Esophagus muscularis mucosa (tissue), 4 donors: ENCODE results near the gene SPANXN2. TPM values are rescaled to one million over a fixed set of nuclear protein-coding genes. Genes with fewer than 3 reads are reported as not detected.
"Not testable (repeated sequence)": the region's sequence is repeated elsewhere in the genome, so short reads cannot be mapped to it uniquely, and the experiment has no call there.

Source experiments
- DNase-seq: peaks from one replicate; pipeline ENCODE4 v3.0.0-alpha.2; 2017; ENCODE audit errors: extremely low spot score
- H3K27ac ChIP-seq, 4 donors: fragments of 200-600 bp; sonication (generic); replicated peaks in 1 of 4; 1 replicate in 3 of 4; 2 replicates in 1 of 4; pipeline ENCODE4 v1.5.1; 2016 to 2019; ENCODE audit warnings: mild to moderate bottlenecking in 1 of 4
- H3K27me3 ChIP-seq, 4 donors: fragments of 200-600 bp; sonication (generic); one replicate each; pipeline versions ENCODE4 v1.5.1 to v1.6.0; 2016 to 2019
- H3K36me3 ChIP-seq, 4 donors: fragments of 200-600 bp; sonication (generic); one replicate each; pipeline ENCODE4 v1.5.1; 2016 to 2019
- H3K4me1 ChIP-seq, 4 donors: fragments of 200-600 bp; sonication (generic); one replicate each; pipeline ENCODE4 v1.5.1; 2016 to 2019
- H3K4me3 ChIP-seq, 4 donors: fragments of 200-600 bp; sonication (generic); 1 replicate in 2 of 4; 2 replicates in 2 of 4; pipeline ENCODE4 v1.5.1; 2016 to 2019; ENCODE audit warnings: mild to moderate bottlenecking in 4 of 4, moderate library complexity in 1 of 4
- H3K9me3 ChIP-seq, 4 donors: fragments of 200-600 bp; sonication (generic); 1 replicate in 3 of 4; 2 replicates in 1 of 4; pipeline ENCODE4 v1.5.1; 2016 to 2019
- CTCF ChIP-seq, 3 experiments: fragments of 200-600 bp in 2 of 3; fragments of 450-650 bp in 1 of 3; sonication (generic) in 2 of 3; IDR thresholded peaks; one replicate each; pipeline ENCODE4 v1.5.1; 2017 to 2019; ENCODE audit warnings: antibody characterized with exemption in 3 of 3, mild to moderate bottlenecking in 2 of 3, moderate library complexity in 1 of 3
- EP300 ChIP-seq: sonication (generic); formaldehyde crosslinking; IDR thresholded peaks from one replicate; pipeline ENCODE4 v1.6.1; 2017; ENCODE audit warnings: antibody characterized with exemption
- POLR2A ChIP-seq: fragments of 450-650 bp; IDR thresholded peaks from one replicate; pipeline ENCODE4 v1.6.1; 2017; ENCODE audit warnings: antibody characterized with exemption, moderate library complexity, mild to moderate bottlenecking, low read depth
- POLR2AphosphoS5 ChIP-seq, 2 donors: sonication (generic); formaldehyde crosslinking; IDR thresholded peaks; one replicate each; pipeline ENCODE4 v1.6.1; 2017; ENCODE audit warnings: antibody characterized with exemption in 2 of 2
- WGBS: methylation state at CpG from one replicate; pipeline ENCODE4 v1.1.5; 2018; 5-methylcytosine and 5-hydroxymethylcytosine counted together
- intact Hi-C: fragments of 100-400 bp; cut with DNase I; formaldehyde crosslinking; loops from one replicate; pipeline ENCODE4 v1.15.1; 2023
- total RNA-seq, 4 donors: library from RNA; depleted of rRNA; stranded (reverse); fragments of >200 nt; gene quantifications; one replicate each; pipeline versions ENCODE4 v1.1.0 to v1.2.1, GENCODE V29; 2016

The SPANXN2 gene
- total RNA-seq, result not detected

DNA sequence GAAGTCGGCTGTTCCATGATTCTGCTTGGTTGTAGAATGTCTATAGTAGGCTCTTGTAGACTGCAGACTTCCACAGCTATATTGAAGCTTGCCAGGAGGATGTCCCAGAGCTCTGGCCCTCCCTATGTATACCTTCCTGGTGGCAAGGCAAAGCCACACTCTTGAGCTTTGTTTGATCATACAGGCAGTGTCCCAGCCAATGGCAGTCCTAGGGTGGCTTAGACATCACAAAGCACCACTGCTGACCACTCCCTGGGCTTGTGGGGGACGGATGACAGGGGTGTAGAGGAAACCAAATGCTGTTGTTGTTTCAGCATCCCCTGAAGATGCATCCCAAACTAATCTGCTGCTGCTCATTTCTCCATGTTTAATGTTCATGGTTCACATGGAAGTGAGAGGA lies at the start of gene SPANXN2:
SPANXN2 (minus strand) TSS at position 101 of the 400 bp plus-strand sequence; CDS start at position 17, 84 bp downstream.
- H3K9me3 ChIP-seq, H3K27me3 ChIP-seq, H3K36me3 ChIP-seq, H3K4me1 ChIP-seq, H3K27ac ChIP-seq, DNase-seq, intact Hi-C loops, H3K4me3 ChIP-seq: not testable (repeated sequence)
- WGBS, result 48% methylated on average over 2 of the region's 2 CpGs

DNA sequence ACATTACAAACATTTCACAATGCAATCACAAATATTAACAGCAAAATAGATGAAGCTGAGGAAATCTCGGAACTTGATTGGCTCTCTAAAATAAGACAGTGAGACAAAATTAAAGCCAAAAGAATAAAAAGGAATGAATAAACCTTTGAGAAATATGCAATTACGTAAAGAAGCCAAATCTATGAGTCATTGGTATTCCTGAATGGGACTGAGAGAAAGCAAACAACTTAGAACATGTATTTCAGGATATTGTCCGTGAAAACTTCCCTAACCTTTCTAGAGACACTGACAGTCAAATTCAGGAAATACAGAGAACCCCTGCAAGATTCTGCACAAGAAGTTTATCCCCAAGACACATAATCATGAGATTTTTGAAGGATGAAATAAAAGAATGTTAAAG lies 48.4 kb upstream of the SPANXN2 start:
- H3K4me3 ChIP-seq, result no peak overlapping the region
- 57% methylated on average over 3 of the region's 3 CpGs for WGBS
- H3K36me3 ChIP-seq, result no peaks in the 10 kb centered on the region
- H3K27me3 ChIP-seq, result no peaks in the 10 kb centered on the region
- DNase-seq, result no peak
- H3K9me3 ChIP-seq, result no peaks in the 10 kb centered on the region
- intact Hi-C loops, result no loop called here
- H3K4me1 ChIP-seq, result no peaks in the 10 kb centered on the region
- TF ChIP-seq POLR2AphosphoS5 (IDR thresholded peaks at IDR 0.05) (no peak), CTCF (IDR thresholded peaks at IDR 0.05) (no peak), EP300 (no peak), POLR2A (no peak)
- H3K27ac ChIP-seq, result no peak overlapping the region

GRCh38 chrX:143767789-143768188 lies 47.2 kb upstream of the SPANXN2 start:
- H3K36me3 ChIP-seq, H3K27ac ChIP-seq, H3K4me1 ChIP-seq, H3K4me3 ChIP-seq, H3K27me3 ChIP-seq, H3K9me3 ChIP-seq, intact Hi-C loops, DNase-seq: not testable (repeated sequence)
- 86% methylated on average over 6 of the region's 12 CpGs for WGBS

DNA sequence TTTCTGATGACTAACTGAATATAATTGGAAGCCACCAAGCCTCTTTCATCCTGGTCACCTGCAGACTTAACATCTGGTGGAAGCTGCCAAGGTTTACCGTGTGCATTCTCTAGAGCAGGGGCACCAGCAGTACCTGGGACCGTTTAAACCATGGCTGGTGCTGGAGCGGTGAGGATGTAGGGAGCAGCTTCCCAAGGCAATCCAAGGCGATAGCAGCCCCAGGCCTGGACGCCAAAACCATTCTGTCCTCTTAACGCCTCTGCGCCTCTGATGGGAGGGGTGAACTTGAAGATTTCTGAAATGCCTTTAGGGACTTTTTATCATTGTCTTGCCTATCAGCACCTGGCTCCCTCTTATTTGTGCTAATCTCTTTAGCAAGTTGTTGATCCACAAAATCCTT lies 37.3 kb upstream of the SPANXN2 start:
- H3K36me3 ChIP-seq, result no peaks in the 10 kb centered on the region
- TF ChIP-seq CTCF (IDR thresholded peaks at IDR 0.05) (no peak), EP300 (no peak), POLR2A (no peak), POLR2AphosphoS5 (IDR thresholded peaks at IDR 0.05) (no peak)
- peaks cover 0 to 4% (median 0%) of the 10 kb centered on the region in 4 donors for H3K27me3 ChIP-seq
- no peak overlapping the region for H3K4me3 ChIP-seq
- DNase-seq, result no peak
- H3K27ac ChIP-seq, result no peak overlapping the region
- no peaks in the 10 kb centered on the region for H3K4me1 ChIP-seq
- WGBS, result 88% methylated on average over 6 of the region's 7 CpGs
- no peaks in the 10 kb centered on the region for H3K9me3 ChIP-seq
- intact Hi-C loops, result no loop called here

DNA sequence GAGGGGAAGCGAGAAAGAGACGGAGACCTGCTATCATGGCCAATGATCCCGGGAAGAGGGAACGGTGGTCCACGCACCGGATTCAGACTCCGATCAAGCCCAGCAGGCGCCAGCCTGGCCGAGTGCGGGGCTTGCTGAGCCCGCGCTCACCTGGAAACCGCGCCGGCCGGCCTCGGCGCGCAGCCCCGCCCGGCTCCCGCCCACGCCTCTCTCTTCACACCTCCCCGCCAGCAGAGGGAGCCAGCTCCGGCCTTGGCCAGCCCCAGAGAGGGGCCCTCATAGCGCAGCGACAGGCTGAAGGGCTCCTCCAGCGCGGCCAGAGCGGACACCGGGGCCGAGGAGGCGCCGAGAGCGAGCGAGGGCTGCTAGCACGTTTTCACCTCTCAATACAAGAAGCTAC lies 36.8 kb upstream of the SPANXN2 start:
- Histone ChIP-seq H3K27ac (no peak overlapping the region), H3K27me3 (peaks cover 0 to 4% (median 0%) of the 10 kb centered on the region in 4 donors), H3K4me3 (no peak overlapping the region), H3K9me3 (no peaks in the 10 kb centered on the region), H3K4me1 (no peaks in the 10 kb centered on the region), H3K36me3 (no peaks in the 10 kb centered on the region)
- intact Hi-C loops, result no loop called here
- no peak for DNase-seq
- WGBS, result 74% methylated on average over 10 of the region's 37 CpGs
- TF ChIP-seq EP300, result no peak
- TF ChIP-seq CTCF (IDR thresholded peaks at IDR 0.05), result no peak
- TF ChIP-seq POLR2A, result no peak
- TF ChIP-seq POLR2AphosphoS5 (IDR thresholded peaks at IDR 0.05), result no peak

DNA sequence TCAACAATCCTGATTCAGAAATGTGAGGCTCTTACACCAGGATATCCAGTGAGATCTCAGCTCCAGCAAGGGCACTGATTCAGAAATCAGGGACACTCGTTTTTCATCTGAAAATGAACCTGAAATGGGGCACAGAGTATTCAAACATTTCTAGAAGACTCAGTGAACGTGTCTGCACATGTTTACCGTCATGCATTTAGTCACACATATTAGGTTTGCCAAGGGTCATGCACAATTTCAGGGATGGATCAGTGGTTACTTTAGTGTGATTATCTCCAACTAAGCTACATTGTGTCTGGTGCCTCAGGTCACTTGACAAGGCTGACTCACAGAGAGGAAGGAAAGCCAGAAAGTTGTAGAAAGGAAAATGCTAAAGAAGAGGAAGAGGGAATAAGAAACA lies 33.6 kb upstream of the SPANXN2 start:
- Histone ChIP-seq H3K27me3 (peaks cover 0 to 4% (median 0%) of the 10 kb centered on the region in 4 donors), H3K4me1 (no peaks in the 10 kb centered on the region), H3K9me3 (no peaks in the 10 kb centered on the region), H3K4me3 (no peak overlapping the region), H3K36me3 (no peaks in the 10 kb centered on the region), H3K27ac (no peak overlapping the region)
- TF ChIP-seq POLR2AphosphoS5 (IDR thresholded peaks at IDR 0.05) (no peak), EP300 (no peak), POLR2A (no peak), CTCF (IDR thresholded peaks at IDR 0.05) (no peak)
- WGBS, result 60% methylated on average over 3 of the region's 3 CpGs
- intact Hi-C loops, result no loop called here
- DNase-seq, result no peak
